GM10266 (cell line): ENCODE measurements around the gene AGBL4.

Experiments used
- DNase-seq: peaks from one replicate; pipeline ENCODE4 v3.0.0; 2012; ENCODE audit errors: extremely low spot score
- CTCF ChIP-seq: IDR thresholded peaks from 2 replicates; pipeline ENCODE4 v1.5.1; 2012; ENCODE audit warnings: mild to moderate bottlenecking, low read depth; ENCODE audit not compliant: control insufficient read depth, insufficient read depth; ENCODE audit errors: missing control alignments

AGBL4 gene

GRCh38 chr1:48681476-48682305 is 1342.1 kb downstream of the AGBL4 start:
- DNase-seq, result no peak
- no peak for TF ChIP-seq CTCF

GRCh38 chr1:48680411-48681035 is 1343.2 kb downstream of the AGBL4 start:
- DNase-seq, result no peak
- no peak for TF ChIP-seq CTCF

GRCh38 chr1:48679859-48680258 is 1343.9 kb downstream of the AGBL4 start:
- no peak for TF ChIP-seq CTCF
- no peak for DNase-seq

GRCh38 chr1:48678710-48679505 is 1344.8 kb downstream of the AGBL4 start:
- TF ChIP-seq CTCF, result no peak
- DNase-seq, result no peak

- peak; percentile 70 for TF ChIP-seq CTCF
Measured at GRCh38 chr1:48677306-48678287, 1346.2 kb downstream of the AGBL4 start.

GRCh38 chr1:48676822-48677221 is 1346.9 kb downstream of the AGBL4 start:
- no peak for DNase-seq

More at GRCh38 chr1:48677306-48678287, 1346.2 kb downstream of the AGBL4 start:
- peak; percentile 44 for DNase-seq

More at GRCh38 chr1:48676822-48677221, 1346.9 kb downstream of the AGBL4 start:
- no peak for TF ChIP-seq CTCF
